HUES6 (cell line): ENCODE data around the gene TRMT44.

ENCODE experiments used
- H3K27ac ChIP-seq: 2 replicates; pipeline ENCODE4 v1.7.0; 2013; ENCODE audit warnings: low read depth, mild to moderate bottlenecking, low read length, inconsistent platforms
- H3K27me3 ChIP-seq: 2 replicates; pipeline ENCODE4 v1.6.1; 2013; ENCODE audit warnings: low read length; ENCODE audit not compliant: control insufficient read depth, insufficient read depth
- H3K36me3 ChIP-seq: 2 replicates; pipeline ENCODE4 v1.6.1; 2013; ENCODE audit warnings: low read length; ENCODE audit not compliant: control insufficient read depth, insufficient read depth
- H3K4me1 ChIP-seq: 2 replicates; pipeline ENCODE4 v1.6.1; 2013; ENCODE audit warnings: low read length; ENCODE audit not compliant: control insufficient read depth, insufficient read depth
- H3K4me3 ChIP-seq: 2 replicates; pipeline ENCODE4 v1.5.1; 2013; ENCODE audit warnings: low read depth, low read length
- H3K9ac ChIP-seq: one replicate; pipeline ENCODE4 v1.6.1; 2013; ENCODE audit warnings: mild to moderate bottlenecking, low read length
- H3K9me3 ChIP-seq: 2 replicates; pipeline ENCODE4 v1.6.1; 2013; ENCODE audit warnings: low read depth, low read length; ENCODE audit not compliant: control insufficient read depth, insufficient read depth

TRMT44 gene

DNA sequence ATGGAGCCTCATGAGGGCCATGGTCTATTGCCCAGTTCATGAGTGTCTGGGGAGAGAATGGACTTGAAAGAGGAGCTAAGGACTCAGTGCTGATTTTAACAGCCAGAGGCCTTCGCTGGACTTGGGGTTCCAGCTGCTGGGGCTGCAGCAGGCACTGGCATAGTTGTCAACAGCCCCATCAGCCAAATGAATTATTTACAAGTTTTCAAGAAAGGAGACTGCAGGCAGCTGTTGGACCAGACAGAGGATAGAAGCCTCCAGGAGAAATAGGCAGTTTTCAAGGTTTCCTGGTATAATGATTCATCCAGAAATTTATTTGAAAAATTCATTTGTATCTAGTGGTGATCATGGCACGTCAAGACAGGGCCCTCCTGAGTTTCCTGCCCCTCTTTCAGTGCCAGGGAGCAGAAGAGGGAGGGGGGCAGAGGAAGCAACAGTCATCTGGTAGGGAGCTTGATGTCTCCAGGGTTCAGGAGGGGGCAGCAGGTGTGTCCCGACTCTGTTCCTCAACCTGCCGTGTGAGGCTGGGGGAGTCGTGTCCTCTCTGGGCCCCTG is 76.5 kb downstream of the TRMT44 start:
- no peak overlapping the region for H3K27ac ChIP-seq
- no peak overlapping the region for H3K4me3 ChIP-seq
- H3K27me3 ChIP-seq: no peaks in the 10 kb centered on the region
- no peaks in the 10 kb centered on the region for H3K36me3 ChIP-seq
- peaks cover 16% of the 10 kb centered on the region for H3K9me3 ChIP-seq
- H3K9ac ChIP-seq: no peak overlapping the region
- no peaks in the 10 kb centered on the region for H3K4me1 ChIP-seq

DNA sequence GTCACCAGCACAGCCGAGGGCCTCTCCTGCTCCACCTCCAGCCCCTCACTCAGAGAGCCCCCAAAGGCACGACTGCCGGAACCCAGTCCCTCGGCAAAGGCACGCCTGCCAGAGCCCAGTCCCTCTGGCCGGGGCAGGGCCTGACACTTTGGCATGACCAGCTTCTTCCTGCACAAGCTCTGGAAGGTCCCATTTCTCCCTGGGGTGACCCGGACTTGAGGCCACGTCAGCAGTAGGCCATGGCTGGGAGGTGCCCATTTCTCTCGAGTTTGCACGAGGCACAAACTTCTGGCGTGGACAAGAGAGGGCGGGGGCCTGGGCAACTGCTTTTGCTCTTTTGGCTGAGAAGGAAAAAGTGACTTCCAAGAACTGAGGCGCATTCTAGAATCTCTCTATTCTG is 77.4 kb downstream of the TRMT44 start:
- Histone ChIP-seq H3K27ac (no peak overlapping the region), H3K9ac (no peak overlapping the region), H3K4me3 (no peak overlapping the region), H3K27me3 (no peaks in the 10 kb centered on the region), H3K9me3 (peaks cover 16% of the 10 kb centered on the region), H3K4me1 (no peaks in the 10 kb centered on the region), H3K36me3 (no peaks in the 10 kb centered on the region)

DNA sequence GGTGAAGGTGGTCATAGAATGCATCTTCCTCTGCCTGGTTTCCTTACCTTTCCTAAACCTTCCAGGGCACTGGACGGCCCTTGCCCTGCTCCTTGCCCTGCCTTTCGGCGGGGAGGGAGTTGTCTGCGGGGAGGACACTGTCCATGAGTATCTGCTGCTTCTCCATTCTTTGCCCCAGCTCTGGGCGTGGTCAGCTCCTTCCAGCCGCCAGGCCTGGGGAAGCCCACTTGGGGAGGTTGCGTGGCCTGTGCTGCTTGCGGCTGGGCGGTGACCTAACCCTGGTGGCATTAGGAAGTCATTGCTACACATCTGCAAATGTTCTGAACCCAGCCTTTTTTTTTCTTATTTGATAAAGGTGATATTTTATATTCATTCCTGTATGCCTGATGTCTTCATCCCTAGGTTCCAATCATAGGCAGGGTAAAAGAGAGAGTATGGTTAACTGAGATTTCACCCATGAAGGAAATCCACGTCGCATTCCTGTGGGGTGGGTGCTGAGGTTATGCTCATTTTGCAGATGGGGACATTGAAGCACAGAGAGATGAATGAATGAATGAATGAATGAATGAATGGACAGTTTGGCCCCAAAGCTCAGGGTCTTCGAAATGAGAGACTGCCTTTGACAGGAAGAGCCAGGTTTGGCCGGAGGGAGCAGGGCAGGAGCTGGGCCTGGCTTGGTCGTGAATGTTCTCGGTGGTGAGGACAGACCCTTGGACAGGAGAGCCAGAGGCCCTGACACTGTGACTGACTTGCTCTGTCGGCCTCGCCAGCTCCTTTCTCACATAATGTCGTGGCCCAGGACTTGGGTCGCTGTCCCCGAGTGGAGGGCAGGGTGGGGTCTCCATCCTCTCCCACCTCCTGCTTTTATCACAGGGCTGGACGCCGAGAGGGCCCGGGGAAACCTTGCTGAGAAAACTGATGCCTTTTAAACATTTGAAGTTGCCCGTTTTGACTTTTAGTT is 81.9 kb downstream of the TRMT44 start:
- Histone ChIP-seq H3K4me1 (peaks cover 11% of the 10 kb centered on the region; the same call in 1 of the 2 replicates), H3K9ac (no peak overlapping the region), H3K36me3 (no peaks in the 10 kb centered on the region), H3K27me3 (no peaks in the 10 kb centered on the region), H3K4me3 (no peak overlapping the region), H3K27ac (no peak overlapping the region), H3K9me3 (peaks cover 7% of the 10 kb centered on the region; the same call in 1 of the 2 replicates)

DNA sequence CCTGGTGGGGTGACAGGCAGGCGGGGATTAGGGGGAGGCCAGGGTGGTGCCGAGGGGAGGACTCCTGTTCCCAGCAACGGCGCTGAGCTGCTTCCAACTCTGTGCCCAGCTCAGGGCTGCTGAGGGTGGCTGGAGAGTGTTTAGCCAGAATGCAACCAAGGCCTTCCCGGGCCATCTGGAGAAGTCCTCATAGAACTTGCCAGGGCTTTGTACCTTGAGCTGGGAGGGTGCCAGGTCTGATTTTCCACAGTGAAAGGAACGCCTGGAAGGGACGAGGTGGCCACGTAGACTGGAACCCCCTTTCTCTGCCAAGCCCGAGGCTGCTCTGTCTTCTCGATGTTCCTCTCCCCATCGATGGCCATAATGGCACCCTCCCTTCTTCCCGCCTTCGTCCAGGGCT is 82.6 kb downstream of the TRMT44 start:
- H3K9ac ChIP-seq: no peak overlapping the region
- peaks cover 11% of the 10 kb centered on the region; the same call in 1 of the 2 replicates for H3K4me1 ChIP-seq
- H3K36me3 ChIP-seq: no peaks in the 10 kb centered on the region
- H3K4me3 ChIP-seq: no peak overlapping the region
- no peaks in the 10 kb centered on the region for H3K27me3 ChIP-seq
- no peak overlapping the region for H3K27ac ChIP-seq
- H3K9me3 ChIP-seq: peaks cover 7% of the 10 kb centered on the region; the same call in 1 of the 2 replicates

DNA sequence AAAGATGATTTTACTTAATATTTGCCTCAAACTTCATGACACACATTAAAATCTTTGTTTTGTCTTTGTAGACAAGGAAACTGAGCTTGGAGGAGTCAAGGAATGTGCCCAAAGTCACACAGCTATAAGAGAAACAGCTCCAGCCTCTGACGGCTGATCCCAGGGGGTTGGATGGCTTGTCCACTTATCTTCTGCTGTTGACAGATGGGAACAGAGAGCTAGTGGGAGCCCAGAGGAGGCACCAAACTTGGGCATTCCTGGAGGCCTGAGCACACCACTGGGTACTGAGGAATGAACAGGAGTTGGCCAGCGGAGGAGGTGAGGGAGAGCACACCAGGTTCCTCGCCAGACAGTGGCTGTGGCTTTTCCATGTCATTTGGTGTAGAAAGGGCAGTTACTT is 83.2 kb downstream of the TRMT44 start:
- Histone ChIP-seq H3K9ac (no peak overlapping the region), H3K27ac (no peak overlapping the region), H3K27me3 (no peaks in the 10 kb centered on the region), H3K4me1 (peaks cover 11% of the 10 kb centered on the region; the same call in 1 of the 2 replicates), H3K36me3 (no peaks in the 10 kb centered on the region), H3K9me3 (peaks cover 7% of the 10 kb centered on the region; the same call in 1 of the 2 replicates), H3K4me3 (no peak overlapping the region)

DNA sequence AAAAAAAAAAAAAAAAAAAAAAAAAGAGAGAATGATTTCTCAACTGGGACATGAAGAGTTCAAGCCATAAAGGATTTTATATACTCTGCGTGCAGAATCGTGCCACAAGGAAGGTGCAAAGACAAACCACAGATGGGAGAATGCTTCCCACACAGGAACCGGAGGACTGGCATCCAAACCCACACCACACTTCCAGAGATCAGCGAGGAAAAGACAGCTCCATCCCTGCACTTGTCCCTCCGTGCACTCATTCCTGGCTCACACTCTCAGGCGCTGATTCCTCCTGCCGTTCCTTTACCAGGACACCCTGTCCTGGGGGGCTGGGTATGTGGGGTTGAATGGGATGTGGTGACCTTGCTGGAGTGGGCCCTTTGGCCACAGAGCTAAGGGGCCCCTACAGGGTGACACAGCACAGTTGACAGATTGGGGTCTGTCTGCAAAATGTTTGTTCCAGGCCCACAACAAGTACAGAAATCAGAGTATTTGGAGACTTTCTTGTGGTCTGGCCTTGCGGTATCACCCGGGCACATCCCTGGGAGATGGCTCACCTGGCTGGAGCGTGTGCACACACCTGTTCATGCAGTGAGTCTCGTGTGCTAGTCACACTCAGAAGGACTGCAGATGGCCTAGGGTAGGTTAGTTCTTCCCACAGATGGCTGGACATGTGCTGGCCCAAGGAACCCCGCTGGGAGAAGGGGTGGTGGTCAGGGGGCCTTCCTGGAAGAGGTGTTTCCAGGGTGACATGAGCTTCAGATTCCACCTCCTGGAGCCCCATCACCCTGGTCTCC is 84.2 kb downstream of the TRMT44 start:
- H3K9ac ChIP-seq: no peak overlapping the region
- H3K9me3 ChIP-seq: peaks cover 11% of the 10 kb centered on the region
- H3K27ac ChIP-seq: no peak overlapping the region
- H3K27me3 ChIP-seq: no peaks in the 10 kb centered on the region
- H3K36me3 ChIP-seq: no peaks in the 10 kb centered on the region
- peaks cover 11% of the 10 kb centered on the region; the same call in 1 of the 2 replicates for H3K4me1 ChIP-seq
- no peak overlapping the region for H3K4me3 ChIP-seq

DNA sequence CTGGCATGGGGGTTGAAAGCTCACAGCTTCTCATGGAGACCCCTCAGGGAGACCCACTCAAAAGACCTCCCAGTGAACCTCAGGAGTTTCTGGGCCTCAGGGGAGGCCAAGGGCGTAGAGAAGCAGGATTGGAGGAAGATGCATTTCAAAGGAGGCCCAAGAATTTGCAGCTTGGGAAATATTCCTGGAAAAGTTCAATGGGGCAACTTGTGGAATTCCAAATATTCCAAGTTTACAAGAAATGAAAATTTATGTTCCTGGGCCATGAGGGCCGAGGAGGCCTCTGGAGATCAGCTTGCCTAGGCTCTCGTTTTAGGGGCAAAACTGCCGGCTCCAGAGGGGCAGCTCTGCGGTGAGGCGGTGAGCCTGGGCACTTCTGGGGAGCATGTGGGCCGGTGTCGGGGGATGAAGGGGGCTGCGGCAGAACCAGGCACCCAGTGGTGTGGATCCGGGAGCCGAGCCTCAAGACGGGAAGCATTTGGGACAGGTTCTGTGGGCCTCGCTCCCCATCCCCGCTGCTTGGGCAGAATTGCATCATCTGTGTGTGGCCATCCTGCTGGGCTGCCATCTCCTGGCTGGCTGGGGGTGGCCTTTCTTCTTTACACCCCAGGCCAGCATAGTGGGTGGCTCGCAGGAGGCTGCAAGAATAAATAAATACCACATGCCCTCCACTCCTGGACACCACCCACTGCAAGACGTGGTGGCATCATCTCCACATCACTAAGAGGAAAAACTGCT is 85.0 kb downstream of the TRMT44 start:
- Histone ChIP-seq H3K27ac (no peak overlapping the region), H3K4me1 (peaks cover 11% of the 10 kb centered on the region; the same call in 1 of the 2 replicates), H3K9me3 (peaks cover 10% of the 10 kb centered on the region), H3K27me3 (no peaks in the 10 kb centered on the region), H3K36me3 (no peaks in the 10 kb centered on the region), H3K4me3 (no peak overlapping the region), H3K9ac (no peak overlapping the region)
